ENCODE data around the gene HEATR1. TPM values are rescaled to one million over a fixed set of nuclear protein-coding genes. Genes with fewer than 3 reads are reported as not detected.
"Not testable (repeated sequence)": the region's sequence is repeated elsewhere in the genome, so short reads cannot be mapped to it uniquely, and the experiment has no call there.

HEATR1 gene
- total RNA-seq, 1 experiment from 2014 or later = 102 TPM

GRCh38 chr1:236516929-236517704 is 87.2 kb downstream of the HEATR1 start:
- no peak for DNase-seq (ENCODE audit: extremely low read depth, low read depth)

GRCh38 chr1:236515443-236515958 is 88.8 kb downstream of the HEATR1 start:
- no peak for DNase-seq (ENCODE audit: extremely low read depth, low read depth)

GRCh38 chr1:236514703-236515442 is 89.4 kb downstream of the HEATR1 start:
- no peak for DNase-seq (ENCODE audit: extremely low read depth, low read depth)

GRCh38 chr1:236511735-236512418 is 92.4 kb downstream of the HEATR1 start:
- DNase-seq (ENCODE audit: extremely low read depth, low read depth) = no peak

- no peak for DNase-seq (ENCODE audit: extremely low read depth, low read depth)
Observed at GRCh38 chr1:236509647-236510401, 94.5 kb downstream of the HEATR1 start.

GRCh38 chr1:236509203-236509602 is 95.1 kb downstream of the HEATR1 start:
- no peak for DNase-seq (ENCODE audit: extremely low read depth, low read depth)

DNA sequence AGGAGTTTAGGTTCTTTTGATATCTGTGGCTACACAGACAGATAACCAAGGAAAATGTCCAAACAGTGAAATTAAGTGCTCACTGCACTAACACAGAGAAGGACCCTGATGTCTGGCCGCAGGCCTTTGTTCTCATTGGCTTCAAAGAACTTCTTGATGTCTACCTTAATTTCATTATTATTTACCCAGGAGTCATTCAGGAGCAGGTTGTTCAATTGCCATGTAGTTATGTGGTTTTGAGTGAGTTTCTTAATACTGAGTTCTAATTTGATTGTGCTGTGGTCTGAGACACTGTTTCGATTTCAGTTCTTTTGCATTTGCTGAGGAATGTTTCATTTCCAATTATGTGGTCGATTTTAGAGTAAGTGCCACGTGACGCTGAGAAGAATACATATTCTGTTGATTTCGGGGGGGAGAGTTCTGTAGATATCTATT is 95.7 kb downstream of the HEATR1 start:
- no peak for DNase-seq (ENCODE audit: extremely low read depth, low read depth)

GRCh38 chr1:236507022-236507700 is 97.2 kb downstream of the HEATR1 start:
- no peak for DNase-seq (ENCODE audit: extremely low read depth, low read depth)

GRCh38 chr1:236504338-236504737 is 100.0 kb downstream of the HEATR1 start:
- DNase-seq (ENCODE audit: extremely low read depth, low read depth) = not testable (repeated sequence)

DNA sequence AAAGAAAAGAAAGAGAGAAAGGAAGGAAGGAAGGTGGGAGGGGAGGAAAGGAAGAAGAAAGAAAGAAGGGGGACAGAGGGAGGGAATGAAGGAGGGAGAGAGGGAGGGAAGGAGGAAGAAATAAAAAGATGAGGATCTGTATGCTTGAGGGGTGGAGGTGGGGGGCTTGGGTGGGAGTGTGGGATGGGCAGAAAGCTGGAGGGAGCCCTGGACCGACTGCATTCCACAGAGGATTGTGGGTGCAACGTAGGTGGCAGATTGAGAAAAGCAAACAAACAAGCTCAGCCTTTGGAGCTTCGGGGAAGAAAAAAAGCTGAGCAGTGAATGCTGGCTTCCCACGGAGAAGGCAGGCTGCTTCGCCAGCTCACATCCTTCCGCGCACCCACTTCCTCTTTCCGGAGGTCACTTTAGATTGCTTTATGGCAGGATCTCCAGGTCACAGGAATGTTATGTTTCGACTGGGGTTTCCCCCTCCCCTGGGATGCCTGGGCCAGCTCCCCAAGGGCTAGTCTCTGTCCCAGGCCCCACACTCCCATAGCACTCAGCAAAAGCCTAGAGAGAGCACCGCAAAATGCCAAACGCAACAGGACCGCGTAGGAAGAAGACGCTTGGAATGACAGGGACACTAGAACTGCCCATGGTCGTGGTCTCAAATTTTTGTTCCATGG is 101.2 kb downstream of the HEATR1 start:
- DNase-seq (ENCODE audit: extremely low read depth, low read depth) = peak; percentile 94

DNA sequence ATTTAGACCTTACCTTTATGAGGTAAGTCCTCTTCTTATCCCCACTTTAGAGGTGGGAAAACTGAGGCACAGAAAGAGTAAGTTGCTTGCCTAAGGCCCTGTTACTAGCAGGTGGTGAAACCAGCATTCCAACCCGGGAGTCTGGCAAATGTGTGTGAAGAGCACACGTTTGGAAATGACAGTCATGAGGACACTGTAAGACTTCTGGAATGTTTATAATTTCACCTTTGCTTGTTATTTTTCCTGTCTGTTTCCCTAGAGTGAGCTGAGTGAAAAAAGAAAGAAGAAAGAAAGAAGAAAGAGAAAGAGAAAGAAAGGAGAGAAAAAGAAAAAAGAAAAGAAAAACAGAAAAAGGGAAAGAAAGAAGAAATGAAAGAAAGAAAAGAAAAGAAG is 101.7 kb downstream of the HEATR1 start:
- DNase-seq (ENCODE audit: extremely low read depth, low read depth) = peak; percentile 90

DNA sequence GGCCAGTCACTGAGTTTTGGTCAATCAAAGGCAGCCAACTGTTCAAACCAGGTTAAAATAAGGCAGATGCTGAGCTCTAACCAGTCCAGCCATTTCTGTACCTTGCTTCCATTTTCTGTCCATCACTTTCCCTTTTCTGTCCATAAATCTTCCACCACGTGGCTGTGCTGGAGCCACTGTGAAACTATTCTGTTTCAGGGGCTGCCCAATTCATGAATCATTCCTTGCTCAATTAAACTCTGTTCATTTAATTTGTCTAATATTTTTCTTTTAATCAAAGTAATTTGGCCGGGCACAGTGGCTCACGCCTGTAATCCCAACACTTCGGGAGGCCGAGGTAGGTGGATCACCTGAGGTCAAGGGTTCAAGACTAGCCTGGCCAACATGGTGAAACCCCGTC is 103.2 kb downstream of the HEATR1 start:
- no peak for DNase-seq (ENCODE audit: extremely low read depth, low read depth)

Other genes starting within 250 kb of the HEATR1 start
- gene EDARADD, start 210.2 kb downstream of the HEATR1 start, total RNA-seq (2014; rRNA removed; shearing (Covaris generic)) = 0.12 and 0.52 TPM in 2 replicates
- gene LGALS8, start 80.5 kb downstream of the HEATR1 start, total RNA-seq (2014; rRNA removed; shearing (Covaris generic)) = 216 and 226 TPM in 2 replicates
- 0.25 TPM in 1 of 2 replicates, not detected in the other for gene ACTN2, start 82.0 kb upstream of the HEATR1 start, total RNA-seq (2014; rRNA removed; shearing (Covaris generic))
- 26.4 and 29.4 TPM in 2 replicates for gene MTR, start 190.8 kb upstream of the HEATR1 start, total RNA-seq (2014; rRNA removed; shearing (Covaris generic))

Data from NCI-H460 (cell line).